Lower lobe of right lung (tissue), 2 donors: ENCODE measurements around the gene CERT1. TPM values are rescaled to one million over a fixed set of nuclear protein-coding genes. Genes with fewer than 3 reads are reported as not detected.

ENCODE experiments used
- ATAC-seq, 2 donors: fragments of 200-7000 bp; cut with Tn5 transposase; one replicate each; pipeline ENCODE4 v1.9.1; 2020 to 2022; ENCODE audit warnings: mild to moderate bottlenecking in 2 of 2, moderate library complexity in 2 of 2
- DNase-seq: peaks from one replicate; pipeline ENCODE4 v3.0.0-alpha.2; 2020
- H3K27ac ChIP-seq: fragments of 200-600 bp; one replicate; pipeline ENCODE4 v1.8.0; 2022
- H3K27me3 ChIP-seq: fragments of 200-600 bp; one replicate; pipeline ENCODE4 v1.8.0; 2022; ENCODE audit warnings: low read depth
- H3K36me3 ChIP-seq: fragments of 200-600 bp; one replicate; pipeline ENCODE4 v1.8.0; 2022; ENCODE audit warnings: mild to moderate bottlenecking
- H3K4me1 ChIP-seq: fragments of 200-600 bp; one replicate; pipeline ENCODE4 v1.8.0; 2022
- H3K4me3 ChIP-seq: fragments of 200-600 bp; one replicate; pipeline ENCODE4 v1.8.0; 2022; ENCODE audit warnings: mild to moderate bottlenecking
- H3K9me3 ChIP-seq: fragments of 200-600 bp; one replicate; pipeline ENCODE4 v1.8.0; 2022
- CTCF ChIP-seq: fragments of 200-600 bp; IDR thresholded peaks from one replicate; pipeline ENCODE4 v1.8.0; 2022; ENCODE audit warnings: antibody characterized with exemption, mild to moderate bottlenecking
- intact Hi-C: fragments of 100-400 bp; cut with DNase I; formaldehyde crosslinking; loops from one replicate; pipeline ENCODE4 v1.11.0; 2022
- total RNA-seq: library from RNA; stranded (reverse); fragmentation: NEBNext Ultra II Directional; extraction: Animal tissue kit (Norgen Biotek cat#: 25700); gene quantifications from one replicate; pipeline ENCODE4 v1.2.1, GENCODE V29; 2021
- donor health status: DM: no; HTN: yes; CAD: no; lungs with severe emphysema.

Gene CERT1
- total RNA-seq, 1 donor from 2014 or later = 70.9 TPM

- H3K27me3 ChIP-seq = no peaks in the 10 kb centered on the region
- DNase-seq (no peak), ATAC-seq (no peak)
- no peak overlapping the region for H3K27ac ChIP-seq
- TF ChIP-seq CTCF = no peak
- H3K36me3 ChIP-seq = peaks cover 66% of the 10 kb centered on the region
- no peaks in the 10 kb centered on the region for H3K9me3 ChIP-seq
- H3K4me1 ChIP-seq = no peaks in the 10 kb centered on the region
- intact Hi-C loops = no loop called here
- no peak overlapping the region for H3K4me3 ChIP-seq
Measured at GRCh38 chr5:75361310-75361709, 150.1 kb downstream of the CERT1 start.

GRCh38 chr5:75358117-75358516, 153.3 kb downstream of the CERT1 start:
- ATAC-seq = no peak
- Histone ChIP-seq H3K4me1 (no peaks in the 10 kb centered on the region), H3K27me3 (no peaks in the 10 kb centered on the region), H3K4me3 (no peak overlapping the region), H3K27ac (no peak overlapping the region), H3K36me3 (peaks cover 98% of the 10 kb centered on the region), H3K9me3 (no peaks in the 10 kb centered on the region)
- intact Hi-C loops = no loop called here
- TF ChIP-seq CTCF = no peak
- no peak for DNase-seq

GRCh38 chr5:75356719-75357118, 154.7 kb downstream of the CERT1 start:
- Histone ChIP-seq H3K27ac (no peak overlapping the region), H3K4me3 (no peak overlapping the region), H3K9me3 (no peaks in the 10 kb centered on the region), H3K27me3 (no peaks in the 10 kb centered on the region), H3K36me3 (peaks cover 100% of the 10 kb centered on the region), H3K4me1 (no peaks in the 10 kb centered on the region)
- no peak for TF ChIP-seq CTCF
- DNase-seq = no peak
- intact Hi-C loops = no loop called here
- ATAC-seq = no peak

GRCh38 chr5:75355236-75355635, 156.2 kb downstream of the CERT1 start:
- H3K27me3 ChIP-seq = no peaks in the 10 kb centered on the region
- peaks cover 100% of the 10 kb centered on the region for H3K36me3 ChIP-seq
- H3K4me3 ChIP-seq = no peak overlapping the region
- no peak for ATAC-seq
- H3K9me3 ChIP-seq = no peaks in the 10 kb centered on the region
- no peaks in the 10 kb centered on the region for H3K4me1 ChIP-seq
- no peak overlapping the region for H3K27ac ChIP-seq
- no peak for TF ChIP-seq CTCF
- intact Hi-C loops = no loop called here
- DNase-seq = no peak

- H3K9me3 ChIP-seq = no peaks in the 10 kb centered on the region
- no peak overlapping the region for H3K4me3 ChIP-seq
- DNase-seq (no peak), ATAC-seq (no peak)
- intact Hi-C loops = no loop called here
- H3K4me1 ChIP-seq = no peaks in the 10 kb centered on the region
- H3K27me3 ChIP-seq = no peaks in the 10 kb centered on the region
- H3K27ac ChIP-seq = no peak overlapping the region
- peaks cover 100% of the 10 kb centered on the region for H3K36me3 ChIP-seq
- TF ChIP-seq CTCF = no peak
Measured at GRCh38 chr5:75351139-75351926, 160.1 kb downstream of the CERT1 start.
